Measurements from ENCODE around the gene ZNF749. TPM values are rescaled to one million over a fixed set of nuclear protein-coding genes. Genes with fewer than 3 reads are reported as not detected.

Gene ZNF749
- total RNA-seq, 3 donors from 2014 or later = 23.2 to 32.8 (median 26.5) TPM

Other genes starting within 250 kb of the ZNF749 start
- 10 to 100 TPM; 20.2 to 26.9 (median 22.1) TPM for gene ZNF264, start 243.8 kb upstream of the ZNF749 start, total RNA-seq
- gene AURKC, start 204.3 kb upstream of the ZNF749 start, total RNA-seq = 1 to 10 TPM in 1 of 3 donors, under 1 TPM in 1, not detected in 1; 0.82 to 1.2 TPM
- gene ZNF805, start 194.7 kb upstream of the ZNF749 start, total RNA-seq = 10 to 100 TPM in 2 of 3 donors, 1 to 10 TPM in 1; 9.6 to 12.3 (median 12.0) TPM
- gene ZNF460, start 154.8 kb upstream of the ZNF749 start, total RNA-seq = 10 to 100 TPM; 30.1 to 52.2 (median 49.2) TPM
- gene ZNF543, start 114.9 kb upstream of the ZNF749 start, total RNA-seq = 1 to 10 TPM; 3.3 to 5.0 (median 3.5) TPM
- gene ZNF304, start 84.1 kb upstream of the ZNF749 start, total RNA-seq = 1 to 10 TPM; 3.3 to 4.5 (median 4.1) TPM
- gene TRAPPC2B, start 71.8 kb upstream of the ZNF749 start, total RNA-seq = 1 to 10 TPM; 1.8 to 4.5 (median 3.3) TPM
- under 1 TPM; 0.63 to 0.76 (median 0.71) TPM for gene ZNF547, start 71.8 kb upstream of the ZNF749 start, total RNA-seq
- 10 to 100 TPM in 1 of 3 donors, 1 to 10 TPM in 2; 6.3 to 10.7 (median 8.7) TPM for gene ZNF548, start 45.5 kb upstream of the ZNF749 start, total RNA-seq
- 10 to 100 TPM in 2 of 3 donors, 1 to 10 TPM in 1; 8.9 to 11.1 (median 10.8) TPM for gene ZNF17, start 24.2 kb upstream of the ZNF749 start, total RNA-seq
- gene VN1R1, start 21.8 kb downstream of the ZNF749 start, total RNA-seq = under 1 TPM in 1 of 3 donors, not detected in 2; 0.08 TPM
- gene ZNF772, start 42.2 kb downstream of the ZNF749 start, total RNA-seq = 1 to 10 TPM; 3.1 to 3.7 (median 3.2) TPM
- 1 to 10 TPM; 3.3 to 4.2 (median 3.9) TPM for gene ZNF419, start 52.4 kb downstream of the ZNF749 start, total RNA-seq
- gene ZNF773, start 64.6 kb downstream of the ZNF749 start, total RNA-seq = 1 to 10 TPM; 4.5 to 4.6 (median 4.5) TPM
- 1 to 10 TPM; 3.2 to 4.1 (median 3.8) TPM for gene ZNF549, start 92.0 kb downstream of the ZNF749 start, total RNA-seq
- gene ZNF550, start 124.5 kb downstream of the ZNF749 start, total RNA-seq = 10 to 100 TPM in 1 of 3 donors, 1 to 10 TPM in 2; 8.3 to 10.9 (median 8.7) TPM
- gene ZNF416, start 143.6 kb downstream of the ZNF749 start, total RNA-seq = 1 to 10 TPM; 2.8 to 2.9 (median 2.8) TPM
- gene ZIK1, start 148.8 kb downstream of the ZNF749 start, total RNA-seq = 1 to 10 TPM; 3.7 to 5.6 (median 5.1) TPM
- gene ZNF530, start 164.6 kb downstream of the ZNF749 start, total RNA-seq = 1 to 10 TPM; 4.7 to 7.7 (median 4.9) TPM
- gene ZNF134, start 178.9 kb downstream of the ZNF749 start, total RNA-seq = 10 to 100 TPM; 13.7 to 18.9 (median 13.7) TPM
- 1 to 10 TPM; 4.1 to 4.5 (median 4.4) TPM for gene ZNF211, start 197.8 kb downstream of the ZNF749 start, total RNA-seq
- not detected for gene ZSCAN4, start 233.6 kb downstream of the ZNF749 start, total RNA-seq
- 1 to 10 TPM; 8.7 to 9.7 (median 9.2) TPM for gene ZNF551, start 246.7 kb downstream of the ZNF749 start, total RNA-seq